Ovary (tissue), 9 donors: ENCODE data around the gene MAD1L1. TPM values are rescaled to one million over a fixed set of nuclear protein-coding genes. Genes with fewer than 3 reads are reported as not detected.

Source experiments
- DNase-seq, 5 donors: peaks; one replicate each; pipeline ENCODE4 v3.0.0-alpha.2; 2019 to 2020
- H3K27ac ChIP-seq, 2 donors: fragments of 200-600 bp; one replicate each; pipeline versions ENCODE4 v1.5.1 to v1.8.0; 2019 to 2022
- H3K27me3 ChIP-seq: fragments of 200-600 bp; one replicate; pipeline ENCODE4 v1.8.0; 2022
- H3K36me3 ChIP-seq: fragments of 200-600 bp; sonication (generic); one replicate; pipeline ENCODE4 v1.5.1; 2019
- H3K4me1 ChIP-seq: one replicate; pipeline ENCODE4 v1.8.1; 2013; ENCODE audit warnings: mild to moderate bottlenecking, moderate library complexity; ENCODE audit not compliant: insufficient read depth
- H3K4me3 ChIP-seq: fragments of 200-600 bp; sonication (generic); one replicate; pipeline ENCODE4 v1.5.1; 2017
- H3K9me3 ChIP-seq, 2 donors: fragments of 200-600 bp in 1 of 2; sonication (generic) in 1 of 2; one replicate each; pipeline versions ENCODE4 v1.5.1 to v1.8.1; 2013 to 2019; ENCODE audit warnings: mild to moderate bottlenecking in 1 of 2, moderate library complexity in 1 of 2
- EP300 ChIP-seq: sonication (generic); formaldehyde crosslinking; IDR thresholded peaks from one replicate; pipeline ENCODE4 v1.6.1; 2017; ENCODE audit warnings: antibody characterized with exemption
- POLR2A ChIP-seq: fragments of 450-650 bp; IDR thresholded peaks from one replicate; pipeline ENCODE4 v1.6.1; 2017; ENCODE audit warnings: antibody characterized with exemption, mild to moderate bottlenecking, moderate library complexity
- WGBS, 3 donors: extraction: QIAGEN DNeasy Blood & Tissue Kit in 1 of 3; methylation state at CpG; one replicate each; pipeline versions ENCODE4 v1.1.5 to v1.1.7; 2013 to 2017; 5-methylcytosine and 5-hydroxymethylcytosine counted together
- intact Hi-C, 4 donors: fragments of 100-400 bp; cut with DNase I; formaldehyde crosslinking; loops; one replicate each; pipeline versions ENCODE4 v1.11.0 to v1.15.1; 2022 to 2023
- polyA plus RNA-seq, 2 donors: library from polyadenylated mRNA; stranded (reverse); fragments of 200-250 nt in 1 of 2; fragments of 350-450 nt in 1 of 2; fragmentation: Illumina TruSeq in 1 of 2; extraction: RNeasy Lipid Tissue Mini Kit (QIAGEN cat#74804) in 1 of 2; gene quantifications; one replicate each; pipeline ENCODE4 v1.2.3, GENCODE V29; 2013 to 2014
- total RNA-seq, 7 donors: library from RNA; depleted of rRNA in 2 of 7; stranded (reverse); fragments of >200 nt in 2 of 7; fragmentation: NEBNext Ultra II Directional in 3 of 7; extraction: Animal tissue kit (Norgen Biotek cat#: 25700) in 3 of 7; gene quantifications; one replicate each; pipeline versions ENCODE4 v1.1.0 to v1.2.4, GENCODE V29; 2016 to 2023
- TF ChIP-seq, protein P1 (sequence below), 3 donors: fragments of 450-650 bp in 2 of 3; fragments of 200-600 bp in 1 of 3; IDR thresholded peaks; one replicate each; pipeline versions ENCODE4 v1.5.1 to v1.8.0; 2016 to 2022; ENCODE audit warnings: antibody characterized with exemption in 3 of 3, mild to moderate bottlenecking in 1 of 3
- donor health status: DM: no; HTN: no; CAD: no; lungs with moderate emphysema.
- donor health status: DM: no; HTN: no; CAD: no.
- donor health status: Bipolar disorder and iron deficiency.
- donor health status: DM: yes; HTN: yes; CAD: no.
- donor health status: DM: no; HTN: no; CAD: no.
- donor health status: DM: yes; HTN: yes; CAD: no.

Gene MAD1L1
- total and polyA plus RNA-seq, 9 donors = 5.9 to 36.6 (median 22.8) TPM

GRCh38 chr7:1858435-1859265 is 374.1 kb downstream of the MAD1L1 start:
- no peaks in the 10 kb centered on the region for H3K9me3 ChIP-seq
- intact Hi-C loops = no loop called here
- H3K4me1 ChIP-seq = peaks cover 2% of the 10 kb centered on the region
- H3K27ac ChIP-seq = no peak overlapping the region
- no peak overlapping the region for H3K4me3 ChIP-seq
- no peak for DNase-seq
- WGBS, 3 donors = 94 to 97% (median 96%) methylated on average over 29 of the region's 29 CpGs
- no peaks in the 10 kb centered on the region for H3K36me3 ChIP-seq
- H3K27me3 ChIP-seq = no peaks in the 10 kb centered on the region
- TF ChIP-seq POLR2A = no peak
- TF ChIP-seq EP300 = no peak
- TF ChIP-seq, protein P1, sequence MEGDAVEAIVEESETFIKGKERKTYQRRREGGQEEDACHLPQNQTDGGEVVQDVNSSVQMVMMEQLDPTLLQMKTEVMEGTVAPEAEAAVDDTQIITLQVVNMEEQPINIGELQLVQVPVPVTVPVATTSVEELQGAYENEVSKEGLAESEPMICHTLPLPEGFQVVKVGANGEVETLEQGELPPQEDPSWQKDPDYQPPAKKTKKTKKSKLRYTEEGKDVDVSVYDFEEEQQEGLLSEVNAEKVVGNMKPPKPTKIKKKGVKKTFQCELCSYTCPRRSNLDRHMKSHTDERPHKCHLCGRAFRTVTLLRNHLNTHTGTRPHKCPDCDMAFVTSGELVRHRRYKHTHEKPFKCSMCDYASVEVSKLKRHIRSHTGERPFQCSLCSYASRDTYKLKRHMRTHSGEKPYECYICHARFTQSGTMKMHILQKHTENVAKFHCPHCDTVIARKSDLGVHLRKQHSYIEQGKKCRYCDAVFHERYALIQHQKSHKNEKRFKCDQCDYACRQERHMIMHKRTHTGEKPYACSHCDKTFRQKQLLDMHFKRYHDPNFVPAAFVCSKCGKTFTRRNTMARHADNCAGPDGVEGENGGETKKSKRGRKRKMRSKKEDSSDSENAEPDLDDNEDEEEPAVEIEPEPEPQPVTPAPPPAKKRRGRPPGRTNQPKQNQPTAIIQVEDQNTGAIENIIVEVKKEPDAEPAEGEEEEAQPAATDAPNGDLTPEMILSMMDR (IDR thresholded peaks at IDR 0.05) = no peak

GRCh38 chr7:1857487-1858421 is 375.0 kb downstream of the MAD1L1 start:
- DNase-seq = peak in 1 of 5 donors; percentile 7
- Histone ChIP-seq H3K4me3 (no peak overlapping the region), H3K27me3 (no peaks in the 10 kb centered on the region), H3K27ac (no peak overlapping the region), H3K4me1 (no peaks in the 10 kb centered on the region), H3K36me3 (no peaks in the 10 kb centered on the region), H3K9me3 (no peaks in the 10 kb centered on the region)
- TF ChIP-seq, protein P1 (IDR thresholded peaks at IDR 0.05) = no peak
- TF ChIP-seq POLR2A = no peak
- TF ChIP-seq EP300 = no peak
- intact Hi-C loops = no loop called here
- 90 to 95% (median 92%) methylated on average over 27 of the region's 27 CpGs for WGBS, 3 donors

DNA sequence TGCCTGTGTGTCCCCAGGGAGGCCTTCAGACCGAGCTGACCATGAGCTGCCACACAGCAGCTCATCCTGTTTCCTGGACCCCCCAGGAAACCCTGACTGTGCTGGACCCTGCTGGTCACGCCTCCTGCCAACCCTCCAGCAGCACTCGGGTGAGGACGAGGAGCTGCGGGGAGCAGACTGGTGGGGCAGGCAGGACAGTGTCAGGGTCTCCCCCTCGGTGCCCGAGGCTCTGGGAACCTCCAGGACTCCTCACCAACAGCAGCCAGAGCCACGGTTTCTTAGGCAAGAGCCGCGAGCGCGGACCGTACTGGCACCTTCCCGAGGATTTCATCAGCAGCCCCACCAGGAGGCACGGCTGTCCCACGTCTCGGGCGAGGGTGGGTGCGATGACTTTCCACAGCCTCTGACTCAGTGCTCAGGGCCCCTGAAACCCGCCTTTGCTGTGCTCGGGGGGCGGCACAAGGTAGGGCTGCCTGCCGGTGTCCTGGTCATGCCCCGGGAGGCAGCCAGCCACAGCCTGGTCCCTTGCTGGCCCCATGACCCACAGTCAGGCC is 375.8 kb downstream of the MAD1L1 start:
- TF ChIP-seq POLR2A = no peak
- TF ChIP-seq, protein P1 (IDR thresholded peaks at IDR 0.05) = no peak
- no peak for TF ChIP-seq EP300
- no peaks in the 10 kb centered on the region for H3K4me1 ChIP-seq
- no peak overlapping the region for H3K4me3 ChIP-seq
- H3K36me3 ChIP-seq = no peaks in the 10 kb centered on the region
- H3K27ac ChIP-seq = no peak overlapping the region
- DNase-seq = peak in 1 of 5 donors; percentile 16
- whole genome bisulfite sequencing, 3 donors = 87 to 95% (median 88%) methylated on average over 15 to 24 of the region's 24 CpGs
- no peaks in the 10 kb centered on the region for H3K27me3 ChIP-seq
- intact Hi-C loops = no loop called here
- no peaks in the 10 kb centered on the region for H3K9me3 ChIP-seq

GRCh38 chr7:1856161-1856887 is 376.4 kb downstream of the MAD1L1 start:
- intact Hi-C loops = no loop called here
- 37 to 59% (median 51%) methylated on average over 39 to 45 of the region's 45 CpGs for WGBS, 3 donors
- no peaks in the 10 kb centered on the region for H3K36me3 ChIP-seq
- no peaks in the 10 kb centered on the region for H3K27me3 ChIP-seq
- H3K27ac ChIP-seq = no peak overlapping the region
- TF ChIP-seq POLR2A = no peak
- TF ChIP-seq EP300 = no peak
- TF ChIP-seq, protein P1 (IDR thresholded peaks at IDR 0.05) = no peak
- no peak overlapping the region for H3K4me3 ChIP-seq
- H3K4me1 ChIP-seq = no peaks in the 10 kb centered on the region
- no peaks in the 10 kb centered on the region for H3K9me3 ChIP-seq
- peak in 1 of 5 donors; percentile 8 for DNase-seq
